Vagina (tissue), 2 donors: ENCODE data around the gene LRCH1.

Experiments used
- POLR2A ChIP-seq, 2 donors: fragments of 450-650 bp; IDR thresholded peaks; one replicate each; pipeline ENCODE4 v1.6.1; 2017; ENCODE audit warnings: antibody characterized with exemption in 2 of 2, mild to moderate bottlenecking in 2 of 2, moderate library complexity in 2 of 2
- POLR2AphosphoS5 ChIP-seq, 2 donors: sonication (generic); formaldehyde crosslinking; IDR thresholded peaks; one replicate each; pipeline ENCODE4 v1.9.0; 2017; ENCODE audit warnings: antibody characterized with exemption in 2 of 2, mild to moderate bottlenecking in 2 of 2, low read depth in 1 of 2; ENCODE audit not compliant: insufficient read depth in 1 of 2
- TF ChIP-seq, protein P1 (sequence below), 3 experiments: fragments of 450-650 bp in 2 of 3; fragments of 200-600 bp in 1 of 3; sonication (generic) in 1 of 3; IDR thresholded peaks; one replicate each; pipeline ENCODE4 v1.5.1; 2017 to 2019; ENCODE audit warnings: antibody characterized with exemption in 3 of 3, mild to moderate bottlenecking in 2 of 3, moderate library complexity in 2 of 3

DNA sequence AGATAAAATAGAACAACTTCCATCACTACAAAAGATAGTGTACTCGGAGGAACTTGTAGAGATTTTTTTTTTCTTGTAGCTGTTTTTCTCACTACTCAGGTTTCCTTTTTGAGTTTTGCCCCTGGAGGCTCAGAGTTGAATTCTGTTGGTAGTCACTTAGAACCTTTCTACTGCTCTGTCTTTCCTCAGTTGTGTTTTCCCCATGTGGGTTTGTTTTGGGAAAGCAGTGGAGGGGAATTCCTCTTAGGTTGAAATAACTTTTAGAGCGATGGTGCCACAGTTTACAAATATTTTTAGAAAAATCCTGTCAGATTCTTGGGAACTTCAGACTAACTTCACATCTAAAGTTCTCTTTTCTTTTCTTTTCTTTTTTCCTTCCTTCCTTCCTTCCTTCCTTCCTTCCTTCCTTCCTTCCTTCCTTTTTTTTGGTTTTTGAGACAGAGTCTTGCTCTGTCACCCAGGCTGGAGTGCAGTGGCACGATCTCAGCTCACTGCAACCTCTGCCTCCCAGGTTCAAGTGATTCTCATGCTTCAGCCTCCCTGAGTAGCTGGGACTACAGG, 65.8 kb downstream of the LRCH1 start:
- TF ChIP-seq POLR2A (IDR thresholded peaks at IDR 0.05) (no peak), POLR2AphosphoS5 (IDR thresholded peaks at IDR 0.05; ENCODE audit: insufficient read depth in 1 of 2, low read depth in 1 of 2) (no peak)
- TF ChIP-seq, protein P1, sequence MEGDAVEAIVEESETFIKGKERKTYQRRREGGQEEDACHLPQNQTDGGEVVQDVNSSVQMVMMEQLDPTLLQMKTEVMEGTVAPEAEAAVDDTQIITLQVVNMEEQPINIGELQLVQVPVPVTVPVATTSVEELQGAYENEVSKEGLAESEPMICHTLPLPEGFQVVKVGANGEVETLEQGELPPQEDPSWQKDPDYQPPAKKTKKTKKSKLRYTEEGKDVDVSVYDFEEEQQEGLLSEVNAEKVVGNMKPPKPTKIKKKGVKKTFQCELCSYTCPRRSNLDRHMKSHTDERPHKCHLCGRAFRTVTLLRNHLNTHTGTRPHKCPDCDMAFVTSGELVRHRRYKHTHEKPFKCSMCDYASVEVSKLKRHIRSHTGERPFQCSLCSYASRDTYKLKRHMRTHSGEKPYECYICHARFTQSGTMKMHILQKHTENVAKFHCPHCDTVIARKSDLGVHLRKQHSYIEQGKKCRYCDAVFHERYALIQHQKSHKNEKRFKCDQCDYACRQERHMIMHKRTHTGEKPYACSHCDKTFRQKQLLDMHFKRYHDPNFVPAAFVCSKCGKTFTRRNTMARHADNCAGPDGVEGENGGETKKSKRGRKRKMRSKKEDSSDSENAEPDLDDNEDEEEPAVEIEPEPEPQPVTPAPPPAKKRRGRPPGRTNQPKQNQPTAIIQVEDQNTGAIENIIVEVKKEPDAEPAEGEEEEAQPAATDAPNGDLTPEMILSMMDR (IDR thresholded peaks at IDR 0.05) = no peak
